Measurements from ENCODE around the gene MAMLD1. TPM values are rescaled to one million over a fixed set of nuclear protein-coding genes. Genes with fewer than 3 reads are reported as not detected.

MAMLD1 gene
- total and polyA plus RNA-seq, 2 of the 8 experiments (the other 6 are each of a cell fraction or from before 2014, with no cell fraction given), result 0.09 to 0.26 TPM

DNA sequence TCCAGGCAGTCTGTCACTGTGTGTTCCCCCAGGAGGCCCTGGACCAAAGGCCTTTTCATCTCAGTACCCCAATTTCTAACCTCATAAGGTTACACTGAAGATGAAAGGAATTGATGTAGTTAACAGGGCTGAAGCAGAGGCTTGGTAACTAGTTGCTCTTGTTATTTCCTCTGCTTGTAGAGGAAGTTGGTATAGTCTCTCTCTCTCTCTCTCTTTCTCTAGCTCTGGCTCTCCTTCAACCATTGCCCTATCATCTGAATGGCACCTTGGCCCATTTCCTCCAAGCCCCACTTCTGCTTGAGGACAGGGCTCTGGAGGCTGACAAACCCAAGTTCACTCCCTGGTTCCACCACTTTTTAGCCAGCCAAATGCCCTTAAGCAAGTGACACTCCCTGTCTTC lies 96.1 kb downstream of the MAMLD1 start:
- no peak overlapping the region for H2BK12ac ChIP-seq (ENCODE audit: low read depth, low read length)
- H2BK120ac ChIP-seq (replicated peaks; ENCODE audit: low read depth, low read length), result no peak overlapping the region
- no peak overlapping the region for H4K5ac ChIP-seq (ENCODE audit: insufficient read length, low read depth, low read length)
- H2BK15ac ChIP-seq (ENCODE audit: low read length), result no peak overlapping the region
- no peak overlapping the region for H3K18ac ChIP-seq (ENCODE audit: extremely low read depth, low read length)
- no peak overlapping the region for H4K8ac ChIP-seq (ENCODE audit: extremely low read depth, insufficient read depth, low read length)
- no peaks in the 10 kb centered on the region for H3K27me3 ChIP-seq (replicated peaks in 1 of 4; ENCODE audit: control insufficient read depth in 3 of 4, extremely low read depth in 1 of 4, insufficient read depth in 3 of 4, low read length in 3 of 4)
- CTCF ChIA-PET (ENCODE audit: partially characterized antibody), result no interaction called here
- H3K27ac ChIP-seq (ENCODE audit: low read depth, low read length), result no peak overlapping the region
- DNase-seq (ENCODE audit: low read depth in 1 of 2, low spot score in 2 of 2) (no peak), FAIRE-seq (no peak)
- no peaks in the 10 kb centered on the region for H3K9me3 ChIP-seq (ENCODE audit: insufficient read depth in 2 of 2, low read depth in 1 of 2, low read length in 1 of 2)
- no peak overlapping the region for H2AK5ac ChIP-seq (ENCODE audit: low read depth, low read length)
- H2AFZ ChIP-seq (ENCODE audit: low read length), result no peak overlapping the region
- no peaks in the 10 kb centered on the region for H3K36me3 ChIP-seq (ENCODE audit: control insufficient read depth in 2 of 4, insufficient read depth in 4 of 4, low read length in 3 of 4)
- TF ChIP-seq ATF3 (IDR thresholded peaks at IDR 0.05; ENCODE audit: insufficient read depth, low read depth, low read length) (no peak), RNF2 (IDR thresholded peaks at IDR 0.05; ENCODE audit: borderline replicate concordance, low read depth, low read length, missing control alignments, poor library complexity, severe bottlenecking) (no peak), RFX5 (IDR thresholded peaks at IDR 0.05; ENCODE audit: borderline replicate concordance, low read depth, low read length) (no peak), SIRT6 (IDR thresholded peaks at IDR 0.05; ENCODE audit: low read length) (no peak), CTBP2 (IDR thresholded peaks at IDR 0.05; ENCODE audit: borderline replicate concordance, insufficient read depth, insufficient read length, low read length) (no peak), JUND (IDR thresholded peaks at IDR 0.05; ENCODE audit: low read length) (no peak), KDM4A (IDR thresholded peaks at IDR 0.05; ENCODE audit: low read depth, low read length, severe bottlenecking) (no peak), CEBPB (IDR thresholded peaks at IDR 0.05; ENCODE audit: low read depth, low read length) (no peak), MAFK (IDR thresholded peaks at IDR 0.05; ENCODE audit: low read depth, low read length) (no peak), CREB1 (IDR thresholded peaks at IDR 0.05) (no peak)
- TF ChIP-seq, protein P1, sequence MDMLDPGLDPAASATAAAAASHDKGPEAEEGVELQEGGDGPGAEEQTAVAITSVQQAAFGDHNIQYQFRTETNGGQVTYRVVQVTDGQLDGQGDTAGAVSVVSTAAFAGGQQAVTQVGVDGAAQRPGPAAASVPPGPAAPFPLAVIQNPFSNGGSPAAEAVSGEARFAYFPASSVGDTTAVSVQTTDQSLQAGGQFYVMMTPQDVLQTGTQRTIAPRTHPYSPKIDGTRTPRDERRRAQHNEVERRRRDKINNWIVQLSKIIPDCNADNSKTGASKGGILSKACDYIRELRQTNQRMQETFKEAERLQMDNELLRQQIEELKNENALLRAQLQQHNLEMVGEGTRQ (IDR thresholded peaks at IDR 0.05; ENCODE audit: low read length), result no peak
- no peak overlapping the region for H3K56ac ChIP-seq (replicated peaks; ENCODE audit: insufficient read length, low read depth, low read length)
- H3K4me1 ChIP-seq (replicated peaks in 1 of 4; ENCODE audit: control insufficient read depth in 3 of 4, insufficient read depth in 4 of 4, low read length in 3 of 4), result no peaks in the 10 kb centered on the region
- H4K91ac ChIP-seq (replicated peaks; ENCODE audit: insufficient read length, low read length), result no peak overlapping the region
- no peak overlapping the region for H3K9ac ChIP-seq (replicated peaks in 1 of 4; ENCODE audit: extremely low read depth in 1 of 4, low read depth in 3 of 4, low read length in 3 of 4)
- no peaks in the 10 kb centered on the region; the same call in 1 of the 2 replicates for H3K23me2 ChIP-seq (ENCODE audit: low read depth, low read length)
- H2BK20ac ChIP-seq (ENCODE audit: low read length), result no peak overlapping the region
- no peak overlapping the region for H3K14ac ChIP-seq (ENCODE audit: insufficient read length)
- no peak overlapping the region for H3K4ac ChIP-seq (replicated peaks; ENCODE audit: insufficient read length, low read depth, low read length)
- no peak overlapping the region for H3K4me3 ChIP-seq (ENCODE audit: extremely low read depth in 1 of 4, insufficient read depth in 2 of 4, low read depth in 3 of 4, low read length in 4 of 4)
- POLR2A ChIA-PET (ENCODE audit: partially characterized antibody), result no interaction called here
- no peaks in the 10 kb centered on the region for H4K20me1 ChIP-seq (replicated peaks in 1 of 2; ENCODE audit: control insufficient read depth in 1 of 2, insufficient read depth in 2 of 2, low read length in 2 of 2)
- H3K23ac ChIP-seq (ENCODE audit: insufficient read length), result no peak overlapping the region
- H2BK5ac ChIP-seq (ENCODE audit: low read depth, low read length), result no peak overlapping the region
- no peaks in the 10 kb centered on the region for H3K79me2 ChIP-seq (ENCODE audit: control insufficient read depth in 1 of 2, insufficient read depth in 2 of 2, low read length in 2 of 2)
- H3K4me2 ChIP-seq (ENCODE audit: insufficient read depth in 1 of 2, low read depth in 2 of 2, low read length in 2 of 2), result no peak overlapping the region
- no peaks in the 10 kb centered on the region for H3K79me1 ChIP-seq (ENCODE audit: low read depth, low read length)
